GM19193 (cell line): Measurements from ENCODE around the gene NCKAP5.

ENCODE experiments used
- POLR2A ChIP-seq: IDR thresholded peaks from 4 replicates; pipeline ENCODE4 v1.6.1; 2011; ENCODE audit not compliant: insufficient read depth, insufficient read length; ENCODE audit errors: extremely low read depth

Gene NCKAP5

GRCh38 chr2:132670496-132671150, 897.6 kb downstream of the NCKAP5 start:
- TF ChIP-seq POLR2A = no peak

GRCh38 chr2:132669908-132670495, 898.3 kb downstream of the NCKAP5 start, which contains the start of gene LYPD1:
LYPD1 (minus strand) TSS chr2:132670205; CDS start chr2:132669932, 273 bp downstream.
- no peak for TF ChIP-seq POLR2A

- no peak for TF ChIP-seq POLR2A
These were observed 899.0 kb downstream of the NCKAP5 start for GRCh38 chr2:132668987-132669907.

- TF ChIP-seq POLR2A = no peak
These were observed 900.0 kb downstream of the NCKAP5 start for GRCh38 chr2:132668189-132668823.

- TF ChIP-seq POLR2A = no peak
These were observed 900.6 kb downstream of the NCKAP5 start for GRCh38 chr2:132667706-132668105.

- TF ChIP-seq POLR2A = no peak
These were observed 902.7 kb downstream of the NCKAP5 start for GRCh38 chr2:132665401-132666140.

GRCh38 chr2:132664096-132664495, 904.2 kb downstream of the NCKAP5 start:
- TF ChIP-seq POLR2A = no peak

- TF ChIP-seq POLR2A = no peak
These were observed 905.5 kb downstream of the NCKAP5 start for GRCh38 chr2:132662732-132663131.

- no peak for TF ChIP-seq POLR2A
These were observed 908.9 kb downstream of the NCKAP5 start for GRCh38 chr2:132659331-132659730.

GRCh38 chr2:132656266-132656975, 911.8 kb downstream of the NCKAP5 start:
- TF ChIP-seq POLR2A = no peak

- no peak for TF ChIP-seq POLR2A
These were observed 913.3 kb downstream of the NCKAP5 start for GRCh38 chr2:132654968-132655367.

GRCh38 chr2:132654335-132654734, 913.9 kb downstream of the NCKAP5 start:
- TF ChIP-seq POLR2A = no peak

- no peak for TF ChIP-seq POLR2A
These were observed 915.8 kb downstream of the NCKAP5 start for GRCh38 chr2:132652474-132652873.
